ENCODE measurements around the gene C1orf232. TPM values are rescaled to one million over a fixed set of nuclear protein-coding genes. Genes with fewer than 3 reads are reported as not detected.

The C1orf232 gene
- total and polyA plus RNA-seq, 9 of the 15 experiments (the other 6 are each of a cell fraction or from before 2014, with no cell fraction given): not detected

- TF ChIP-seq TSHZ1 (CRISPR knock-in tag; IDR thresholded peaks at IDR 0.05): peak; percentile 76
- TF ChIP-seq NFE2 (IDR thresholded peaks at IDR 0.05; ENCODE audit: low read depth): peak; percentile 99
- TF ChIP-seq HES1 (IDR thresholded peaks at IDR 0.05; ENCODE audit: low read depth): peak; percentile 85
- peak; percentile 49; the same call in 1 of the 2 replicates for TF ChIP-seq IRF9 (tag; IDR thresholded peaks at IDR 0.05)
- no peak for TF ChIP-seq USF2 (CRISPR knock-in tag; IDR thresholded peaks at IDR 0.05)
- TF ChIP-seq ZBTB11 (CRISPR knock-in tag; IDR thresholded peaks at IDR 0.05): peak in 1 of 3 experiments; percentile 74; a peak in 2 of 6 replicates
- TF ChIP-seq ZNF583 (CRISPR knock-in tag; IDR thresholded peaks at IDR 0.05): peak; percentile 77; the same call in 1 of the 2 replicates
- peak; percentile 96 for TF ChIP-seq NCOR1 (IDR thresholded peaks at IDR 0.05)
- TF ChIP-seq UBTF (IDR thresholded peaks at IDR 0.05; ENCODE audit: borderline replicate concordance in 1 of 2, low read depth in 2 of 2, low read length in 2 of 2): 0 out of 4 replicates have a peak, but pooled peaks of 1 of the 2 experiments have one; percentile 23
- peak; percentile 97 for TF ChIP-seq ZEB2 (IDR thresholded peaks at IDR 0.05)
- peak; percentile 36; the same call in 1 of the 2 replicates for TF ChIP-seq NFE2L1 (tag; IDR thresholded peaks at IDR 0.05; ENCODE audit: borderline replicate concordance, low read depth)
- peak; percentile 73 for TF ChIP-seq GABPB1 (CRISPR knock-in tag; IDR thresholded peaks at IDR 0.05)
Observed at GRCh38 chr1:26126321-26127084, 42.3 kb downstream of the C1orf232 start (continued).
